GM21360 (cell line): ENCODE data around the gene FRYL.
"Not testable (repeated sequence)": the region's sequence is repeated elsewhere in the genome, so short reads cannot be mapped to it uniquely, and the experiment has no call there.

Experiments used
- ATAC-seq: cut with Tn5 transposase; IDR thresholded peaks from one replicate; pipeline ENCODE4 v1.9.1; 2021; ENCODE audit warnings: mild to moderate bottlenecking, moderate library complexity; ENCODE audit not compliant: unreplicated experiment

The FRYL gene

GRCh38 chr4:48462363-48462762 is 317.7 kb downstream of the FRYL start:
- ATAC-seq = no peak

GRCh38 chr4:48461000-48461399 is 319.1 kb downstream of the FRYL start:
- no peak for ATAC-seq

- no peak for ATAC-seq
These were observed 325.5 kb downstream of the FRYL start for GRCh38 chr4:48454591-48454990.

GRCh38 chr4:48451656-48452055 is 328.4 kb downstream of the FRYL start:
- ATAC-seq = not testable (repeated sequence)

GRCh38 chr4:48450740-48451139 is 329.3 kb downstream of the FRYL start:
- no peak for ATAC-seq

- no peak for ATAC-seq
These were observed 330.9 kb downstream of the FRYL start for GRCh38 chr4:48449151-48449550.
